WTC11 (cell line): ENCODE measurements around the gene ABCA3.

Source experiments
- ARID4B ChIP-seq: sonication (generic); formaldehyde crosslinking; IDR thresholded peaks from 2 replicates; pipeline ENCODE4 v1.8.0; 2023; ENCODE audit warnings: missing genetic modification reagents, mild to moderate bottlenecking, borderline replicate concordance
- ATF3 ChIP-seq: sonication (generic); formaldehyde crosslinking; conservative IDR thresholded peaks from 2 replicates; pipeline ENCODE4 v1.8.1; 2022; ENCODE audit warnings: mild to moderate bottlenecking, missing genetic modification reagents
- CDX4 ChIP-seq: fragments of 250-450 bp; sonication (Bioruptor Pico); IDR thresholded peaks from 2 replicates; pipeline ENCODE4 v1.9.0; 2021; ENCODE audit warnings: moderate library complexity, mild to moderate bottlenecking, inconsistent platforms, borderline replicate concordance
- CREB1 ChIP-seq: sonication (generic); formaldehyde crosslinking; IDR thresholded peaks from 2 replicates; pipeline ENCODE4 v1.8.0; 2023; ENCODE audit warnings: mild to moderate bottlenecking, missing genetic modification reagents
- CTCF ChIP-seq: fragments of 200-600 bp; IDR thresholded peaks from 2 replicates; pipeline ENCODE4 v1.8.0; 2022; ENCODE audit warnings: antibody characterized with exemption
- E2F4 ChIP-seq: sonication (generic); formaldehyde crosslinking; IDR thresholded peaks from 2 replicates; pipeline ENCODE4 v1.8.1; 2022; ENCODE audit warnings: low read depth, mild to moderate bottlenecking, moderate library complexity, missing genetic modification reagents, borderline replicate concordance
- MAX ChIP-seq: sonication (generic); formaldehyde crosslinking; IDR thresholded peaks from 2 replicates; pipeline ENCODE4 v1.8.0; 2022; ENCODE audit warnings: mild to moderate bottlenecking, missing genetic modification reagents
- NR1H2 ChIP-seq: sonication (generic); formaldehyde crosslinking; IDR thresholded peaks from 2 replicates; pipeline ENCODE4 v1.9.0; 2021; ENCODE audit warnings: mild to moderate bottlenecking, moderate library complexity, missing genetic modification reagents
- NR3C1 ChIP-seq: sonication (generic); formaldehyde crosslinking; conservative IDR thresholded peaks from 2 replicates; pipeline ENCODE4 v1.8.1; 2023; ENCODE audit warnings: low read depth, mild to moderate bottlenecking, missing genetic modification reagents
- ZNF121 ChIP-seq: sonication (generic); formaldehyde crosslinking; IDR thresholded peaks from 2 replicates; pipeline ENCODE4 v1.8.0; 2023; ENCODE audit warnings: missing genetic modification reagents
- ZNF219 ChIP-seq: sonication (generic); formaldehyde crosslinking; IDR thresholded peaks from 2 replicates; pipeline ENCODE4 v1.8.0; 2023; ENCODE audit warnings: missing genetic modification reagents, mild to moderate bottlenecking, borderline replicate concordance
- ZNF232 ChIP-seq: sonication (generic); formaldehyde crosslinking; IDR thresholded peaks from 2 replicates; pipeline ENCODE4 v1.8.0; 2022; ENCODE audit warnings: mild to moderate bottlenecking, missing genetic modification reagents

- TF ChIP-seq NR3C1 (no peak), ZNF121 (CRISPR knock-in tag) (no peak), CTCF (no peak), E2F4 (CRISPR knock-in tag) (no peak), ZNF232 (no peak), ZNF219 (CRISPR knock-in tag) (no peak), ARID4B (CRISPR knock-in tag) (no peak), ATF3 (CRISPR knock-in tag) (no peak), CREB1 (CRISPR knock-in tag) (no peak), NR1H2 (CRISPR knock-in tag) (no peak), CDX4 (no peak), MAX (CRISPR knock-in tag) (no peak)
Measured at GRCh38 chr16:2341456-2342447, 1.2 kb upstream of the ABCA3 start.
